Endothelial cell of umbilical vein (primary cell): ENCODE measurements around the gene KATNIP.

ENCODE experiments used
- CTCF ChIP-seq, 2 donors: IDR thresholded peaks; 1 replicate in 1 of 2; 2 replicates in 1 of 2; pipeline ENCODE4 v1.5.1; 2011; ENCODE audit warnings: low read length in 2 of 2, mild to moderate bottlenecking in 2 of 2, moderate library complexity in 2 of 2, control low read depth in 1 of 2, inconsistent platforms in 1 of 2, low read depth in 1 of 2; ENCODE audit not compliant: insufficient read depth in 1 of 2; ENCODE audit errors: extremely low read depth in 1 of 2
- EZH2 ChIP-seq: IDR thresholded peaks from 2 replicates; pipeline ENCODE4 v1.6.1; 2012; ENCODE audit warnings: borderline replicate concordance, low read depth, mild to moderate bottlenecking, moderate library complexity, low read length, inconsistent platforms; ENCODE audit not compliant: severe bottlenecking
- FOS ChIP-seq: IDR thresholded peaks from 2 replicates; pipeline ENCODE4 v1.6.1; 2011; ENCODE audit warnings: mild to moderate bottlenecking, low read length, moderate library complexity, borderline replicate concordance; ENCODE audit not compliant: insufficient read depth
- GATA2 ChIP-seq: IDR thresholded peaks from 2 replicates; pipeline ENCODE4 v1.7.0; 2011; ENCODE audit warnings: low read depth, mild to moderate bottlenecking, moderate library complexity, mixed read lengths, low read length; ENCODE audit not compliant: insufficient read length, insufficient read depth
- JUN ChIP-seq: IDR thresholded peaks from 2 replicates; pipeline ENCODE4 v1.6.1; 2011; ENCODE audit warnings: borderline replicate concordance, low read depth; ENCODE audit not compliant: insufficient read length, insufficient read depth
- MAX ChIP-seq: IDR thresholded peaks from 2 replicates; pipeline ENCODE4 v1.6.1; 2011; ENCODE audit not compliant: insufficient read depth, insufficient read length
- POLR2A ChIP-seq: IDR thresholded peaks from 2 replicates; pipeline ENCODE4 v1.6.1; 2012; ENCODE audit warnings: low read depth, mild to moderate bottlenecking, control low read depth, low read length
- POLR2AphosphoS5 ChIP-seq: IDR thresholded peaks from 2 replicates; pipeline ENCODE4 v1.6.1; 2012; ENCODE audit warnings: low read depth, mild to moderate bottlenecking, control low read depth, low read length, moderate library complexity; ENCODE audit not compliant: insufficient read depth

DNA sequence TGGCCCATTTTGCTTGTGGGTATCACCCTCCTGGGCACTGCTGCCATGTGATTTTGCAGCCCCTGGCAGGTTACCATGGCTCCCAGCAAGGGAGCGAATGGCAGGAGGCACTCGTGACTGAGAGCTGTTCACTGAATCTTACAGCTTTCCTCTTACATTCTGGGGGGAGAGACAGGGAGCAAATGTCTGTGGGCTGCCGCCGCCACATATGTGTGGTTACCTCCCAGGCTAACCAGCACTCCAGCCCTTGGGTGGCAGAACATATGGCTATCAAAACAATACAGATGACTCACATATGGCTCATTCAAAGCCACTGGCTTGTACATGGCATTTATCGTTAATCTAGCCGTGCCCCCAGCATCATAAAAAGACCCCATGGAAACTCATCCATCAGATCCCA is 20.0 kb upstream of the KATNIP start:
- no peak for TF ChIP-seq CTCF (IDR thresholded peaks at IDR 0.05; ENCODE audit: extremely low read depth in 1 of 2, insufficient read depth in 1 of 2, low read depth in 1 of 2, low read length in 2 of 2)
- TF ChIP-seq EZH2 = no peak
- no peak for TF ChIP-seq POLR2A
- no peak for TF ChIP-seq MAX
- no peak for TF ChIP-seq JUN
- TF ChIP-seq POLR2AphosphoS5 = no peak
- no peak for TF ChIP-seq FOS
- no peak for TF ChIP-seq GATA2
